HepG2 (cell line): ENCODE measurements around the gene NNAT. TPM values are rescaled to one million over a fixed set of nuclear protein-coding genes. Genes with fewer than 3 reads are reported as not detected.

Experiments
- AHR ChIP-seq: IDR thresholded peaks from 2 replicates; pipeline ENCODE4 v1.6.1; 2018; ENCODE audit warnings: missing genetic modification reagents, missing compliant biosample characterization
- AKAP8 ChIP-seq: sonication (generic); formaldehyde crosslinking; IDR thresholded peaks from 2 replicates; pipeline ENCODE4 v1.5.1; 2020; ENCODE audit warnings: mild to moderate bottlenecking, missing genetic modification reagents
- CREB1 ChIP-seq, 2 experiments: fragments of 450-650 bp in 1 of 2; IDR thresholded peaks; 2 replicates each; pipeline ENCODE4 v1.6.1; 2016 to 2017; ENCODE audit warnings: control low read depth in 1 of 2, mild to moderate bottlenecking in 1 of 2, missing compliant biosample characterization in 1 of 2, missing genetic modification characterization in 1 of 2
- DNMT1 ChIP-seq: sonication (generic); formaldehyde crosslinking; IDR thresholded peaks from 2 replicates; pipeline ENCODE4 v1.5.1; 2020; ENCODE audit warnings: mild to moderate bottlenecking, missing genetic modification reagents
- ELF1 ChIP-seq: sonication (generic); formaldehyde crosslinking; IDR thresholded peaks from 2 replicates; pipeline ENCODE4 v1.4.0; 2020; ENCODE audit warnings: missing genetic modification reagents
- GTF3A ChIP-seq: sonication (generic); formaldehyde crosslinking; conservative IDR thresholded peaks from 2 replicates; pipeline ENCODE4 v1.4.0; 2020; ENCODE audit warnings: mild to moderate bottlenecking, missing genetic modification reagents
- HMG20A ChIP-seq: IDR thresholded peaks from 2 replicates; pipeline ENCODE4 v1.6.1; 2016; ENCODE audit warnings: borderline replicate concordance
- KDM3A ChIP-seq: IDR thresholded peaks from 2 replicates; pipeline ENCODE4 v1.6.1; 2018; ENCODE audit warnings: low read depth, missing compliant biosample characterization
- PHF21A ChIP-seq: sonication (generic); formaldehyde crosslinking; IDR thresholded peaks from 2 replicates; pipeline ENCODE4 v1.5.0; 2020; ENCODE audit warnings: mild to moderate bottlenecking, missing genetic modification reagents
- RFX3 ChIP-seq: IDR thresholded peaks from 2 replicates; pipeline ENCODE4 v1.6.1; 2016; ENCODE audit warnings: missing biosample characterization, missing genetic modification reagents
- SIX4 ChIP-seq: sonication (generic); formaldehyde crosslinking; IDR thresholded peaks from 2 replicates; pipeline ENCODE4 v1.4.0; 2020; ENCODE audit warnings: missing genetic modification reagents
- SUZ12 ChIP-seq: fragments of 150-350 bp; IDR thresholded peaks from 2 replicates; pipeline ENCODE4 v1.6.1; 2014; ENCODE audit warnings: low read depth, low read length
- TGIF2 ChIP-seq: IDR thresholded peaks from 2 replicates; pipeline ENCODE4 v1.6.1; 2016; ENCODE audit warnings: control low read depth, missing compliant biosample characterization
- TP53 ChIP-seq: sonication (generic); formaldehyde crosslinking; conservative IDR thresholded peaks from 2 replicates; pipeline ENCODE4 v1.4.0; 2020; ENCODE audit warnings: missing genetic modification reagents
- WIZ ChIP-seq: sonication (generic); formaldehyde crosslinking; IDR thresholded peaks from 2 replicates; pipeline ENCODE4 v1.5.1; 2020; ENCODE audit warnings: mild to moderate bottlenecking, missing genetic modification reagents
- ZNF138 ChIP-seq: sonication (generic); formaldehyde crosslinking; IDR thresholded peaks from 2 replicates; pipeline ENCODE4 v1.5.0; 2020; ENCODE audit warnings: mild to moderate bottlenecking, low read depth, missing genetic modification reagents
- ZNF263 ChIP-seq: sonication (generic); formaldehyde crosslinking; IDR thresholded peaks from 2 replicates; pipeline ENCODE4 v1.4.0; 2020; ENCODE audit warnings: missing genetic modification reagents
- ZNF329 ChIP-seq: sonication (generic); formaldehyde crosslinking; IDR thresholded peaks from 2 replicates; pipeline ENCODE4 v1.9.0; 2021; ENCODE audit warnings: low read depth, mild to moderate bottlenecking, missing genetic modification reagents
- ZNF572 ChIP-seq: sonication (generic); formaldehyde crosslinking; IDR thresholded peaks from 2 replicates; pipeline ENCODE4 v1.5.1; 2020; ENCODE audit warnings: mild to moderate bottlenecking, missing genetic modification reagents
- ZNF879 ChIP-seq: sonication (generic); formaldehyde crosslinking; IDR thresholded peaks from 2 replicates; pipeline ENCODE4 v1.8.1; 2023; ENCODE audit warnings: missing genetic modification reagents
- polyA plus RNA-seq, 8 experiments: library from polyadenylated mRNA; depleted of rRNA in 3 of 8; stranded (reverse) in 7 of 8; unstranded in 1 of 8; fragments of >200 nt; fragmentation: Illumina TruSeq in 4 of 8; extraction: Trizol in 4 of 8; gene quantifications; 2 replicates each; pipeline versions ENCODE4 v1.2.1 to v1.2.3, GENCODE V29; 2011 to 2016; ENCODE audit warnings: low read depth in 4 of 8, missing spikeins in 1 of 8, mixed read lengths in 1 of 8; ENCODE audit not compliant: insufficient read depth in 1 of 8
- total RNA-seq, 5 experiments: library from RNA; depleted of rRNA; stranded (reverse); fragments of >200 nt; fragmentation: Illumina TruSeq; extraction: Trizol; gene quantifications; 2 replicates each; pipeline ENCODE4 v1.2.3, GENCODE V29; 2016; ENCODE audit warnings: low read depth in 1 of 5
- TF ChIP-seq, protein P1 (sequence below): sonication (generic); formaldehyde crosslinking; IDR thresholded peaks from 2 replicates; pipeline ENCODE4 v1.5.0; 2020; ENCODE audit warnings: mild to moderate bottlenecking, low read depth, missing genetic modification reagents, borderline replicate concordance
- TF ChIP-seq, protein P2 (sequence below): sonication (generic); formaldehyde crosslinking; IDR thresholded peaks from 2 replicates; pipeline ENCODE4 v1.4.0; 2020; ENCODE audit warnings: mild to moderate bottlenecking, missing genetic modification reagents
- TF ChIP-seq, protein P3 (sequence below): sonication (generic); formaldehyde crosslinking; IDR thresholded peaks from 2 replicates; pipeline ENCODE4 v1.8.0; 2022; ENCODE audit warnings: mild to moderate bottlenecking, missing genetic modification reagents; ENCODE audit not compliant: insufficient replicate concordance
- TF ChIP-seq, protein P4 (sequence below): sonication (generic); formaldehyde crosslinking; IDR thresholded peaks from 2 replicates; pipeline ENCODE4 v1.4.0; 2020; ENCODE audit warnings: missing genetic modification reagents, borderline replicate concordance

NNAT gene
- total and polyA plus RNA-seq, 2 of the 13 experiments (the other 11 are each of a cell fraction or from before 2014, with no cell fraction given): not detected

DNA sequence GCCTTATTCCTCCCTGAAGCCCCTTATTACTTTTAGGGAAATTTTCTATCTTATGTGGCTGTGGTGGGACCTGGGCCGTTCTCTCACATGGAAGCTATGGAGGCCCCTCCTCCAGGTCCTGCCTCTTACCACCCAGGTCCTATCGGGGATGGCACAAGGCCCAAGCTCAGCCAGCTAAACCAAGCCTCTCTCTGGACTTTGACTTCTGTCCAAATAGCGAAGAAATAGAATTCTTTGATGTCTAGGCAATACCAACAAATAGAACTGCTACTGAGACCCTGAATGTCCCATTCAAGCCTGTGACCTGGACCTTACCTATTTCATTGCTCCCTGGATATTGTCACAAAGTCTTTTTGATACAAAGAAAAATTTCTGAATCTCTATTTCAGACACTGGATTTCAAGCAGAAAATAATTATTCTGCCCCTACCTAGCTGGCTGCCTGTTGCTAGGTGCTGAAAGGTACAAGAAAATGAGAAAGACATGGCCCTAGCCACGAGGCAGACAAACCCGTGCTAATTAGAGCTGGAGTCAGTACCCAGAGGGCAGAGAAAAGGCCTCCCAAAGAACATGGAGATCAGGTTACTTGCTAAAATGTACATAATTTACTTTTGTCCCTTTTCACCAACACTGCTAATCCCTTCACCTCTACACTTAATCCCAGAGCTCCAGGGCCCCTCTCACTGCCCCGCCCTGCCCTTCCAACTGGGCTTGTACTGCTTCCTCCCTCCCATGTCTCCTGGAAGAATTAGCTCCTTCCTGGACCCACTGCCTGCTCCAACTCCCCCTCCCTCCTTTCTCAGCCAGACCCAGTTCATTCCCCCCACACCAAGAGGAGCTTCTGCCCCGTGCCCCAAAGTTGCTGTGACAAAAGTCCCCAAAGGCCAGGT lies 15.5 kb upstream of the NNAT start (continued):
- TF ChIP-seq CREB1 (IDR thresholded peaks at IDR 0.05) (no peak), CREB1 (CRISPR knock-in tag; IDR thresholded peaks at IDR 0.05) (no peak), ZNF572 (CRISPR knock-in tag) (no peak), GTF3A (no peak), SUZ12 (no peak), ZNF879 (CRISPR knock-in tag) (no peak), ZNF138 (CRISPR knock-in tag) (no peak), DNMT1 (CRISPR knock-in tag) (no peak), AHR (CRISPR knock-in tag) (no peak), SIX4 (CRISPR knock-in tag) (peak; percentile 42; the same call in 1 of the 2 replicates), KDM3A (no peak), ZNF263 (CRISPR knock-in tag) (no peak), ZNF329 (CRISPR knock-in tag) (no peak), TGIF2 (CRISPR knock-in tag) (no peak), TP53 (CRISPR knock-in tag) (no peak), WIZ (CRISPR knock-in tag) (no peak), AKAP8 (CRISPR knock-in tag) (no peak), ELF1 (CRISPR knock-in tag) (no peak), HMG20A (CRISPR knock-in tag) (0 out of 2 replicates have a peak, but pooled peaks have one; percentile 17), RFX3 (CRISPR knock-in tag) (no peak), PHF21A (peak; percentile 90)
- TF ChIP-seq, protein P1, sequence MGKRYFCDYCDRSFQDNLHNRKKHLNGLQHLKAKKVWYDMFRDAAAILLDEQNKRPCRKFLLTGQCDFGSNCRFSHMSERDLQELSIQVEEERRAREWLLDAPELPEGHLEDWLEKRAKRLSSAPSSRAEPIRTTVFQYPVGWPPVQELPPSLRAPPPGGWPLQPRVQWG: no peak
- TF ChIP-seq, protein P2, sequence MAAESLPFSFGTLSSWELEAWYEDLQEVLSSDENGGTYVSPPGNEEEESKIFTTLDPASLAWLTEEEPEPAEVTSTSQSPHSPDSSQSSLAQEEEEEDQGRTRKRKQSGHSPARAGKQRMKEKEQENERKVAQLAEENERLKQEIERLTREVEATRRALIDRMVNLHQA (CRISPR knock-in tag): no peak
- TF ChIP-seq, protein P3, sequence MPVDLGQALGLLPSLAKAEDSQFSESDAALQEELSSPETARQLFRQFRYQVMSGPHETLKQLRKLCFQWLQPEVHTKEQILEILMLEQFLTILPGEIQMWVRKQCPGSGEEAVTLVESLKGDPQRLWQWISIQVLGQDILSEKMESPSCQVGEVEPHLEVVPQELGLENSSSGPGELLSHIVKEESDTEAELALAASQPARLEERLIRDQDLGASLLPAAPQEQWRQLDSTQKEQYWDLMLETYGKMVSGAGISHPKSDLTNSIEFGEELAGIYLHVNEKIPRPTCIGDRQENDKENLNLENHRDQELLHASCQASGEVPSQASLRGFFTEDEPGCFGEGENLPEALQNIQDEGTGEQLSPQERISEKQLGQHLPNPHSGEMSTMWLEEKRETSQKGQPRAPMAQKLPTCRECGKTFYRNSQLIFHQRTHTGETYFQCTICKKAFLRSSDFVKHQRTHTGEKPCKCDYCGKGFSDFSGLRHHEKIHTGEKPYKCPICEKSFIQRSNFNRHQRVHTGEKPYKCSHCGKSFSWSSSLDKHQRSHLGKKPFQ (CRISPR knock-in tag): no peak
- TF ChIP-seq, protein P4, sequence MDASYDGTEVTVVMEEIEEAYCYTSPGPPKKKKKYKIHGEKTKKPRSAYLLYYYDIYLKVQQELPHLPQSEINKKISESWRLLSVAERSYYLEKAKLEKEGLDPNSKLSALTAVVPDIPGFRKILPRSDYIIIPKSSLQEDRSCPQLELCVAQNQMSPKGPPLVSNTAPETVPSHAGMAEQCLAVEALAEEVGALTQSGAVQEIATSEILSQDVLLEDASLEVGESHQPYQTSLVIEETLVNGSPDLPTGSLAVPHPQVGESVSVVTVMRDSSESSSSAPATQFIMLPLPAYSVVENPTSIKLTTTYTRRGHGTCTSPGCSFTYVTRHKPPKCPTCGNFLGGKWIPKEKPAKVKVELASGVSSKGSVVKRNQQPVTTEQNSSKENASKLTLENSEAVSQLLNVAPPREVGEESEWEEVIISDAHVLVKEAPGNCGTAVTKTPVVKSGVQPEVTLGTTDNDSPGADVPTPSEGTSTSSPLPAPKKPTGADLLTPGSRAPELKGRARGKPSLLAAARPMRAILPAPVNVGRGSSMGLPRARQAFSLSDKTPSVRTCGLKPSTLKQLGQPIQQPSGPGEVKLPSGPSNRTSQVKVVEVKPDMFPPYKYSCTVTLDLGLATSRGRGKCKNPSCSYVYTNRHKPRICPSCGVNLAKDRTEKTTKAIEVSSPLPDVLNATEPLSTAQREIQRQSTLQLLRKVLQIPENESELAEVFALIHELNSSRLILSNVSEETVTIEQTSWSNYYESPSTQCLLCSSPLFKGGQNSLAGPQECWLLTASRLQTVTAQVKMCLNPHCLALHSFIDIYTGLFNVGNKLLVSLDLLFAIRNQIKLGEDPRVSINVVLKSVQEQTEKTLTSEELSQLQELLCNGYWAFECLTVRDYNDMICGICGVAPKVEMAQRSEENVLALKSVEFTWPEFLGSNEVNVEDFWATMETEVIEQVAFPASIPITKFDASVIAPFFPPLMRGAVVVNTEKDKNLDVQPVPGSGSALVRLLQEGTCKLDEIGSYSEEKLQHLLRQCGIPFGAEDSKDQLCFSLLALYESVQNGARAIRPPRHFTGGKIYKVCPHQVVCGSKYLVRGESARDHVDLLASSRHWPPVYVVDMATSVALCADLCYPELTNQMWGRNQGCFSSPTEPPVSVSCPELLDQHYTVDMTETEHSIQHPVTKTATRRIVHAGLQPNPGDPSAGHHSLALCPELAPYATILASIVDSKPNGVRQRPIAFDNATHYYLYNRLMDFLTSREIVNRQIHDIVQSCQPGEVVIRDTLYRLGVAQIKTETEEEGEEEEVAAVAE (CRISPR knock-in tag): no peak
